NCI-H524 treated with DMSO at 0.1 percent for 48 hours (cell line): ENCODE measurements around the gene IQSEC3.

Experiments used
- DNase-seq: peaks from one replicate; lab custom pipeline; 2025; lab: John Stamatoyannopoulos, UW

Gene IQSEC3

DNA sequence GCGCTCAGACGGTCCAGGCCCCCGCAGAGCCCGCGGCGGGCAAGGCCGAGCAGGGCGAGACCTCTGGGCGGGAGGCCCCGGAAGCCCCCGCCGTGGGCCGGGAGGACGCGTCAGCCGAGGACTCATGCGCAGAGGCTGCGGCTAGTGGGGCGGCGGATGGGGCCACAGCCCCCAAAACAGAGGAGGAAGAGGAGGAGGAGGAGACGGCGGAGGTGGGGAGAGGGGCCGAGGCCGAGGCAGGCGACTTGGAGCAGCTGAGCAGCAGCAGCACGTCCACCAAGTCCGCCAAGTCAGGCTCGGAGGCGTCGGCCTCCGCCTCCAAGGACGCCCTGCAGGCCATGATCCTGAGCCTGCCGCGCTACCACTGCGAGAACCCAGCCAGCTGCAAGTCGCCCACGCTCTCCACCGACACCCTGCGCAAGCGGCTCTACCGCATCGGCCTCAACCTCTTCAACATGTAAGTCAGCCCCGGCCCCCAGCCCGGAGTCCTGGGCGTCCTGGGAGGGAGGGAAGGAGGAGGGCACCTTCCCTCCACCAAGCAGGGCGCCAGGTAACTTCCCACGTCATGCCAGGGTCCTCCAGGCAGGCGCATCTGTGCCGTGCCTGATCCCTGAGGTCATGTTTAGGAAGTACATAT, 72.4 kb downstream of the IQSEC3 start:
- DNase-seq = no peak

DNA sequence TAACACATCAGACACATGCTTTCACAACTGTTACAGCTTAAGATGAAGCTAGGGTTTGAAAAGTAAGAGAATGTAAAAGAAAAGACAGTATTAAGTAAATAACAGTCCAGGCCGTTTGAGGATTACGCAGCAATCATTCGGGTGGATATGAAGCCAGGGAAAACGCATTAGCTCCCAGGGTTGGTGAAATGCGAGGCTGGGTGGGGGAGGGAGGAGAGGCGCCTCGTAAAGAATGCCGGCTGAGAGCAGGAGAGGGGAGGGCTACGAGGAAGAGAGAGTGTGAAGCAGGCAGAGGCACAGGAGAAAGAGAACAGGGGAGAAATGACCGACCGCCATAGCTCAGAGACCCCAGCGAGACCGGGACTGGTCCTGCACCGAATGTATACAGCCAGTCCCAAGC, 73.0 kb downstream of the IQSEC3 start:
- no peak for DNase-seq

DNA sequence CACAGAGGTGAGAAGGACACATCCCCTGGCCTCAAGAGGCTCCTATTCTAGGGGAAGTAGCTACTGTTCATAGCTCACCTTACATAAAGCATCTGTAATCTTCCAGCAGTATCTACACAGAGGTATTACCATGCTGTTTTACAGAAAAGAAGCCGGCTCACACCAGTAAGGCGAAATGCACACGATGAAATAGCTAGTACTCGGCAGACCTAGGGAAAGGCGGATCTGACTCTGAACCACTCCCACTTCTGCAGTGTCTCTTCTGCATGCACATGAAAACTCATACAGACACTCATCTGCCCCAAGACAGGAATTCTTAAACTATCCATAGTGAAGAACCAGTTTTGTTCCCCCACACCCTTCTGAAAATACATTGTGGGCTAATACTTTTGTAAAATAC, 73.6 kb downstream of the IQSEC3 start:
- DNase-seq = no peak

DNA sequence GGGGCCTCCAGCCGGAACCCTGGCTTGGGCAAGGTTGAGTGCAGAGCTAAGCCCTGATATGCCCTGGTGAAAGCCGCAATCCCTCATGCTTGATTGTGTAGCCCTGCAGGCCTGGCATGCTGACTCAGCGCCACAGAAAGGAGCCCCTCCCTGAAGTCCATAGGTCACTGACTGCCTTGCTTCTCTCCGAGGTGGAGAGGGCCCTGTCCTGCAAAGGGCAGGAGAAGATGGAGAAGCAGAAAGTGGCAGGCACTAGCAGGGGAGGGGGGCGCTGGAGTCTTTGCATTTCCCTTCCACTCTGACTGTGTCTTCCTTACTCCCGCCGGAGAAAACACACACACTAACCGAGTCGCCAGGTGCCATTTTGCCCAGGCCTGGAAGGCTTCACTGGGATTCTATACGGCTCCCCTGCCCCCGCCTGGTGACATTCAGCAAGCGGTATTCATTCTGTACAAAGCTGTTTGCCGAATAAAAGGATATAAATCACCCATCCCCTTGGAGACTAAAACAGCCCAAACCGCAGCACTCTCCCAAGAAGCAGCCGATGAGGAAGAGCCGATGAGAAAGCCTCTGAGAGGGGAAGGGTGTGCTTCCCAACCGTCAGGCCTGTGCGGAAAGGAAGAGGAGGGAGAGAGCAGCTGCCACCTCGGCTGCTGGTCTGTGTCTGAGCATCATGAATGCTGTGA, 77.5 kb downstream of the IQSEC3 start:
- no peak for DNase-seq

DNA sequence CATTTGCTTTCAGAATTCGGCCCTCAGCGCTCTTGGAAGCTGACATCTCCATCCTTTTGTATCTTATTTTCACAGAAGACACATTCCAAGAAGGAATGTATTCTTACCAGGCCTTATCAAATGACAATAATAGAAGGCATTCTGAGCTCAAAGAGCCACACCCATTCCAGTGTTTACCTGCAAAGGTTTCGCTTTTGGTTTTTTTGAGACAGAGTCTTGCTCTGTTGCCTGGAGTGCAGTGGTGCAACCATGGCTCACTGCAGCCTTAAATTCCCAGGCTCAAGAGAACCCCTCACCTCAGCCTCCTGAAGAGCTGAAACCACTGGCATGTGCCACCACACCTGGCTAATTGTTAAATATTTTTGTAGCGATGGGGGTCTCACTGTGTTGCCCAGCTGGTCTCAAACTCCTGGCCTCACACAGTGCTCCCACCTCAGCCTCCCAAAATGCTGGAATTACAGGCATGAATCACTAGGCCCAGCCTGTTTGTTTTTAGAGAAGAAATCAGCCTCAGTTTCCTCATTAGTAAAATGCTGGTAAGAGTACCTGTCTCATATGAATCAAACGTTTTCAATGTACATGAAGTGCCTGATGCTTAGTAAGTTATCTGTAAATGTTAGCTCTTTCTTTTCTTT, 78.2 kb downstream of the IQSEC3 start:
- DNase-seq = no peak

DNA sequence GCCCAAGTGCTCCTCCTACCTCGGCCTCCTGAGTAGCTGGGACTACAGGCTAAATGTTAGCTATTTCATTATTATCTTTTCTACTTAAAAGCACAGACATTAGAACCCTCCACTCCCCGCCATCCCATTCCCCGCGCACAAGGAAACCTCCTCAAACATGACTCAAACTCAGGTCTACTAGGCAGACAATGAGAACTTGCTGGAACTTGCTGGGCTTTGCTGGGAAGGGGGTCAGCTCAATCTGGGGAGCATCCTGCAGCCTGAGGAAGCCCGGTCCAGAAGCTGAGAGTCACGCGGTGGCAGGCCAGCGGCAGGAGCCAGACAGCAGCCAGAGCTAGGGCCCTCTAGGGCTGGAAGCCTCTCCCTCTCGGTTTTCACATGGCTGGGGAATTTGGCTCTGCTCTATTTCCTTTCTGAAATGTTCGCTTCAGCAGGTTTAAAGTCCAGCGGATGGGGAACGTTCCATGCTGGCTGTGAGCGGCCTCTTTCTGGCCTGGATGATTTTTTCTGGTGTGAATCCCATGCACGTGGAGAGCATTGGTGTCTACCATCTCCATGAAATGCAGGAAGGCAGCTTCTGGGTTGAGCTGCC, 78.9 kb downstream of the IQSEC3 start:
- DNase-seq = no peak

DNA sequence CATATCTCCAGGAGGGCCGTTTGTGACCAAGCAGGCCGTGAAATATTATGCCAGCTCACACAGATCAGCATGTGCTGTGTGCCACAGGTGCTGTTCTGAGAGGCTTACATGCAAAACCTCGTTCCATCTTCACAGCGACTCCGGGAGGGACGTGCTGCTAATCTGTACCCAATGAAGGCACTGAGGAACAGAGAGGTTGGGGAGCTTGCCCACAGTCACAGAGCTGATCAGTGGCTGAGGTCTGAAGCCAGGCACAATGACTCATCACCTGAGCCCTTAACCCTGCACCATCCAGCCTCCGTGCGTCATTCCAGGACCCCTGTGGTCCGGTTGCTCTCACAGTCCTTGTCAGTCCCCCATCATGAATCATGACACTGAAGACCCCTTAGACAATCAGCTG, 80.7 kb downstream of the IQSEC3 start:
- DNase-seq = no peak

DNA sequence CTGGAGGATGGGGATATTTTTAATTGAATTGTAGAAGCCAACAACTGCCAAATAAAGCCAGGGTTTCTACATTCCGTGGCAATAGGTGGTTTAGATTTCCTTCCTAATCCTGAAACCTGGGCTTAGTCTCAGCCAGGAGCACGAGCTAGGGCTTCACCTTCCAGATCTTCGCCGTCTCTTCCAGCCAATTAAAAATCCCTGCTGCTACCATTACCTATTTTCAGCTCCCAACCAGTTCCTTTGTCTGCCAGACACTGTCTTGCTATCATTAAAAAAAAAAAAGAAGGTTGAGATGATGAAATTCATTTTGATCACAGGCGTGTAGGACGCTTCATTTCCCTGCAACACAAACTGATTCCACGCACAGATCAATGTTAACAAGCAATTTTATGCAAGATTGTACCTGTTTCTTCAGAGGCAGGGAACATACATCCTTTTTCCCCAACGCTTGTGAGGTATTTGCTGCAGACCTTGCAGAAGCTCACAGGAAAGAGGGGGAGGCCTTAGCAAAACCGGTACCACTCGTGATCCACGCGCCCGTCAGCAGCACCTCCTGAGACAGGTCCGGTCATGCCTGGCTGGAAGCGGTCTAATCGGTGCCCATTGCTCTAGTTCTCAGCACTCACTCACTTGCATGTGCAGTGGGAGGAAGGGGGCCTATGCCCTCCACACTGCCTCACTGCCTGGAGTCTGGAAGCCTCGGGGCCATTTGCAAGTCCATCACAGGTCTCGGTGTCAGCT, 82.3 kb downstream of the IQSEC3 start:
- no peak for DNase-seq

DNA sequence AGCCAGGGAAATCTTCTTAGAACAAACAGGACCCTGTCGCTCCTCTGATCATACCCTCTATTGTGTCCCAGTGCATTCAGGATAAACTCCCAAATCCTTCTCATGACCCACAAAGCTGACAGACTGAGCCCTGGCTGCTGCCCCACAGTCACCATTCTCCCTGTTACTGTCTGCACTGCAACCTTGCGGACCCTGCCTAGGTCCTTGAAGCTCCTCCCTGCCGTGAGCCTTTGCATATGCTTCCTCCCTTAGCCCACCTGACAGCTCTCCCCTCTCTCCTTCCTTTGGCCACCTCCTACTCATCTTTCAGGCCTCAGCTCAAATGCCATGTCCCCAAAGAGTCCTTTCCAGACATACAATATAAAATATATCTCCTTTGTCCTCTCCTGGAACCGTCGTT, 85.0 kb downstream of the IQSEC3 start:
- no peak for DNase-seq

DNA sequence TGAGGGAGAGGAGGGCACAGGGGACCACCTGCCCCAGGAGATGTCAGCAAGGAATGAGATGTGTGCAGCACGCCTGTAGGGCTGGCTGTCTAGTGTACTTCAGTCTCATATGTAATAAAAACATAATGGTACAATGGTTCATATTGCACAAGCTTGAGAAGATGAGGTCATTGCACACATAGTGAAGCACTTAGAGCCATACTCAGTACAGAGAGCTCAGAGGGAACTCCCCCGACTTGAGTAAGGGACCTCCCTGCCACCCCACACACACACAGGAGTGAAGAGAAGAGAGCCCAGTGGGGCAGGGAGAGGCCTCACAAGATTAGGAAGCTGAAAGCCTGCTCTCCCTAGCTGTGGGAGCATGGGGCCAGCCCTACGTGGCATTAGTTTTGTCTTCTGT, 85.9 kb downstream of the IQSEC3 start:
- DNase-seq = no peak

DNA sequence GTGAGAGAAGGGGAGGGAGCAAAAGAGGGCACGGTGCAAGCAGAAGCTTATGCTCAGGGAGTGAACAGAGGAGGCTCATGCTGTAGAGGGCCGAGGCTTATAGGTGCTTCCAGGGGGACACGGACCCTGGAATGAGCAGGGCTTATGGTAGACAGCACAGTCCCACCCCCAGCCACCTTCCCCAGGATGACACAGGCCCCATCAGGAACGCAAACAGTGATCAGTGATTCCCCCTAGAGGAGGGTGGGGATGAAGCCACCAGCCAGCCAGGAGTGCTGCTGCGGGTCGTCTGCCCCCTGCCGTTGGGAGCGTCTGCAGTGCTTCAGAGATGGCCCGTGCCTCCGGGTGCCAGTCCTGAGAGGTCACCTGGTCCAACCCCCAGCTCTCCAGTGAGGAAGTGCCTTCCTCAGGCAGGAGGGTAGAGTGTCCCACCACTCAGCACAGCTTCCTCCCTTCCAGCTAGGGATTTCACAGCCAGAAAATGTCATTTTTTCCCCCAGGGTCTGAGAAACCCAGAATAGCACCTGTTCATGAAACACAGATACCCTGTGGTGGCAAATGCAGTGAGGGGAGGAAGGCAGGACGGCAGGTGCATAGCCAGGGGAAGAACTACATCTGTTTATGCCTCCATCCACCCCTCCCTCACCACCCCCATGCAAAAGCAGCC, 86.6 kb downstream of the IQSEC3 start:
- DNase-seq = peak; percentile 2

DNA sequence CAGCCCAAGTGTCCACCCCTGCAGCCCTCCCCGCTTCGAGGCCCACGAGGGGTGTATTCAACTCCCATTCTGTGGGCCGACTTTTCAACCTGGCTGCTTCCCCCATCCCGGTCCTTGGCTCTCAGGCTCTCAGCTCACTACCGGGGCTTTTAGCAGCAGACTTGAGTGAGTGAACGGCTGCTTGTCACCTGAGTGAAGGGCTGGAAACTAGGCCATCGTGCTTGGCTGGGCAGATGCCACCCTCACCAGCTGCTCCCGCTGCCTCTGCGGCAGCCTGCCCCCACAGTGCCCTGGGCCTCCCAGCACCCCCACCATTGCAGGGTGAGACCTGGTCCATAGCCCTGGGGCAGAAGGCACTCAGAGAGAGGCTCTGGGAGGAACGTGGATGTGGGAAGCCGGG, 87.5 kb downstream of the IQSEC3 start:
- DNase-seq = no peak

DNA sequence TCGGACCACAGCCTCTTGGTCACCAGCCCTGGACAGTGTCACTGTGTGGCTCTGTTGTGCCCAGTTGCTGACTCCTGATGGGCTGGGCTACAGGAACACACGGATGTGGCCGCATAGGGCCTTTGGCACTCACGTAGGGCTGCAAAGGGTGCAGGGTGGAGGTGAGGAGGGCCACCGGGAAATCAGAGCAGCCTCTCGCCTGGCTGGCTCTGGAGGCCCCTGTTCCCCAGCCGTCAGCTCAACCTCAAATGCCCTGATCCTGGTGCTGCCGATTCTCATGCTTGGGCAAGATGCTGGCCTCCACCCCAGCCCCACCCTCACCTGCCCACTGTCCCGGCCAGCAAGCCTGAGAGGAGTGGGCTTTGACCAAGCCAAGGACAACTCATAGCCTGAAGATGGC, 88.4 kb downstream of the IQSEC3 start:
- DNase-seq = no peak

DNA sequence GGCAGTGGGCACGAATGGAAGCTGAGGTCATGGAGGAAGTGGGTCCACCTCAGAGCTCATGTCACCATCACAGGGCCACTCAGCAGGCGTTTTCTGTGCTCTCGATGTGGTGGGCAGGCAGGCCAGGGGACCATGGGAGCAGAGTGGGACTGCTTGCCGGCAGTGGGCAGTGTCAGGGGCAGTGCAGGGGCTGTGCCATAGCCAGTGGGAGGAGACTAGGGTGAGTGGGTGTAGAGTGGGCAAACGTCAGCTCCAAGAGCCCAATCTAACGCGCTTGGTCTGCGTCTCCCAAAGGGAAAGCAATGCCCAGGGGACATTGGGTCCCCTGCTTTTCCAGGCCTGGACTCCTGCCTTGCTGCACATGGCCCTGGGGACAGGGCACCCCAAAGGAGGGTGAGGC, 89.1 kb downstream of the IQSEC3 start:
- DNase-seq = no peak

DNA sequence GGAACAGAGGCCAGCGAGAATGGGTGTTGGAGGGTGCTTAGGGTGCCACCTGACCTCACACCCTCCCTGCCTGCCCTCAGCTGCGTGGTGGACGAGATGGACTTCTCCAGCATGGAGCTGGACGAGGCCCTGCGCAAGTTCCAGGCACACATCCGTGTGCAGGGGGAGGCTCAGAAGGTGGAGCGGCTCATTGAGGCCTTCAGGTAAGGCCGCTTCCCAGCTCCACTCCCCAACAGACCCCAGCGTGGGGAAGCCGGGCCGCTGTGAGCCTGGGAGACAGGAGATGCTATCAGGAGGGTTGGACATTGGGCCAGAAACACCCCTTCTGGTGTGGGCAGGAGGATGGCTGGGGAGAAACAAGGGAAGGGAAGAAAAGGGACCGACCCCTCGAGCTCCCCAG, 90.4 kb downstream of the IQSEC3 start:
- no peak for DNase-seq

DNA sequence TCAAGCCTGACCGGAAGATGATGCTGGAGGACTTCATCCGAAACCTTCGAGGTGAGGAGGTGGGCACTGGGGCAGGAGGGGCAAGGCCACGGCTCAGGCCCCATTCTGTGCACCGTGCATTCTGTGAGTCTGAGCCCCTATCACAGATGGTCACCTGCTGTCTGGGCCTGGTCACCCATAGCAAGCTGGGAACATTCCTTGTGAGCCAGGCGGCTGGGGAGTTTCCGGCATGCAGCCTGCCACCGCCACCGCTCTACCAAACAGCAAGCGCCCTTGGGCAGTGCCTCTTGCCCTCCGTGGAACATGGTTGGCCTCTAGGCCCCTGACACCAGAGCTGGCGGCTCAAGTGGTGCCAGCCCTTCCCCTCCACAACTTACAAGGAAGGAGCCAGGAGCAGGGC, 91.1 kb downstream of the IQSEC3 start:
- no peak for DNase-seq

DNA sequence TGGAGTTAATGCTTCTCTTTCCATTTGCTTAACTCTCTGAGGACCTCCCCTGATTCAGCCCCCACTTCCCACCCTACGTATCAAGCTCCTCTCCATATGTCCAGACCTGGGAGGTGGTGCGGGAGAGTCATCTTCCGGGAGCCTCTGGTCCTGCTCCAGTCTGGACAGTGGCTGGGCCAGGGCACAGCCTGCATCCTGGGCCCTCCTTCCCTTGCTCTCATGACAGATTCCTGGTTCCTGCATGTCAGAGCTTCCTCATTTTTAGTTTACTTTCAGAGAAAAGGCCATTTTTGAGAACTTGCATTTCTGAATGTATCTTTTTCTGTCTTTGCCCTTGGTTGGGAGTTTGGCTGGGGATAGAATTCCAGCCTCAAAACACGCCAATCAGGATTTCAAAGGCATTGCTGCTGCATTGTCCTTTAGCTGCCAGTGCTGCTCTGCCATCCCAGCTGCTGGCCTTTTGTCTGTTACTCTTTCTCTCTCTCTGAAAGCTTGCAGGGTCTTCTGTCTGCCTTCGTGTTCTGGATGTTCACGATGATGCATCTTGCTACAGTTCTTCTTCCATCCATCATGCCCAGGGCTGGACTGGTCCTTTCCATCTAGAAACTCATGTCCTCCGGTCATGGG, 92.7 kb downstream of the IQSEC3 start:
- DNase-seq = no peak

DNA sequence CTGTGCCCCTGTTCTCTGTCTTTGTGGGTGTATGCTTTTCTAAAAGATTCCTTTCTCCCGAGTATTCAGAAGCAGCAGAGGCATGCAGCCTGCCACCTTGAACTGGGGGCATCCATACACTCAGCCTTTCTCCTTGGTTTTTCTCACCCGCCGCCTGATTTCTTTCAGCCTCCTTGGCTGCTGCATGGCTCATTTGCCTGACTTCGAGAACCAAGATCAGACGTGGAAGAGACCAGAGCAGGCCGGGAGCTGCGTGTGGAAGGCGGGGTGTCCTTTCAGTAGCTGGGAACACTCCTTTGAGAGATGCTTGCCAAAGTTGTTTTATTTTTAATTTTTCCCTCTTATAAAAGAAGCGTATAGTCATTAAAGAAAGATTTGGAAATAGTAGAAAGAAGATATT, 94.3 kb downstream of the IQSEC3 start:
- DNase-seq = no peak

DNA sequence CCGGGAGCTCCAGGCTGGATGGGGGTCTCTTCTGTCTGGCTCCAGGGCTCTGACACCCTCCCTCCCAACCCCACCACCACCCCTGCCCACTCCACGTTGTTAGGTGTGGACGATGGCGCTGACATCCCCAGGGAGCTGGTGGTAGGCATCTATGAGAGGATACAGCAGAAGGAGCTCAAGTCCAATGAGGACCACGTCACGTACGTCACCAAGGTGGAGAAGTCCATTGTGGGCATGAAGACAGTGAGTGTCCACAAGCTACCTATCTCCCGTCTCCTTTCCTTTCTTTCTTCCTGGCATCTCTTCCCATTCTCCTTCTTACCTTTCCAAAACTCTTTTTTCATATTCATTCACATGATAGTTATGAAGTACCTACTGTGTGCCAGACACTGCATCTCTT, 95.3 kb downstream of the IQSEC3 start:
- DNase-seq = no peak

DNA sequence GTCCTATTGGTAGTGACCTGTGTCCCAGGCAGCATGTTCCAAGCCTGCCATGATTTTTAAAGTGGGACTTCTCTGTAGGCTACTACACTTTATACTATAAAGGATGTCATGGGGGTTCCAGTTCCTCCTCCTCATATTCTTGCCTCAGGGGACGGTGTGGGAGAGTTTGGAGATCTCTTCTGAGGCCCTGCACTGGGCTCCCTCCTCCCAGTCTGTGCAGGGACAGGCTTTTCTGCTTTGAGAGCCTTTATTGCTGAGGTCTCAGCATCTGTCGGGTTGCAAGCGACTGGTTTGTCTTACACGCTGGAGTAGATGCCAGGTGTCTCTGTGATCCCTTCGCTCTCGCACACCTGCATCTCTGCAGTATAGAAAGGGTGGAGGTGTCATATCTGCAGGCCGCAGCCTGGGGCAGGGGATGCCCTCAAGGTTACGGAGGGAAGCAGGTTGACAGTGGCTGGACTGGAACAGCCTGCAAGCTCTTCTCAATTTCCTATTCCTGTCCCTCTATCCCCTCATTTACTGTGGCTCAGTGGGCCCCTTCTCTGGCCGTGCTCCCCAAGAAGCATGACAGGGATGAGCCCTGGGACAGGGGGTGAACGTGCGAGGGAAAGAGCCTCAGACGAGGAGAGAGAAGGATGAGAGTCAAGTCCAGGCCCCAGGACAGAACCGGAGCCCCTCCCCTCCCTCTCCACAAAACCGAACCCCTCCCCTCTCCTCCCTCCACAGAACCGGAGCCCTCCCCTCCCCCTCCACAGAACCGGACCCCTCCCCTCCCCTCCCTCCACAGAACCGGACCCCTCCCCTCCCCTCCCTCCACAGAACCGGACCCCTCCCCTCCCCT, 96.1 kb downstream of the IQSEC3 start:
- peak; percentile 4 for DNase-seq
